ENCODE data around the gene NPTX1.

The NPTX1 gene

GRCh38 chr17:80518392-80518791 is 42.0 kb upstream of the NPTX1 start:
- no peak for TF ChIP-seq CTCF (IDR thresholded peaks at IDR 0.05; ENCODE audit: control insufficient read depth, insufficient read depth, low read depth, low read length, missing control alignments)
- no peak for DNase-seq (ENCODE audit: low read depth)
- H3K4me3 ChIP-seq (ENCODE audit: control insufficient read depth, low read depth, low read length): no peak overlapping the region

- H3K4me3 ChIP-seq (ENCODE audit: control insufficient read depth, low read depth, low read length): no peak overlapping the region
- no peak for TF ChIP-seq CTCF (IDR thresholded peaks at IDR 0.05; ENCODE audit: control insufficient read depth, insufficient read depth, low read depth, low read length, missing control alignments)
These were observed 41.2 kb upstream of the NPTX1 start for GRCh38 chr17:80517641-80518040.

GRCh38 chr17:80516171-80516932 is 39.9 kb upstream of the NPTX1 start:
- H3K4me3 ChIP-seq (ENCODE audit: control insufficient read depth, low read depth, low read length): no peak overlapping the region
- TF ChIP-seq CTCF (IDR thresholded peaks at IDR 0.05; ENCODE audit: control insufficient read depth, insufficient read depth, low read depth, low read length, missing control alignments): no peak
- DNase-seq (ENCODE audit: low read depth): no peak

More at GRCh38 chr17:80517641-80518040, 41.2 kb upstream of the NPTX1 start:
- no peak for DNase-seq (ENCODE audit: low read depth)

GRCh38 chr17:80513892-80514291 is 37.5 kb upstream of the NPTX1 start:
- H3K4me3 ChIP-seq (ENCODE audit: control insufficient read depth, low read depth, low read length): no peak overlapping the region
- DNase-seq (ENCODE audit: low read depth): no peak
- no peak for TF ChIP-seq CTCF (IDR thresholded peaks at IDR 0.05; ENCODE audit: control insufficient read depth, insufficient read depth, low read depth, low read length, missing control alignments)

- no peak for TF ChIP-seq CTCF (IDR thresholded peaks at IDR 0.05; ENCODE audit: control insufficient read depth, insufficient read depth, low read depth, low read length, missing control alignments)
- H3K4me3 ChIP-seq (ENCODE audit: control insufficient read depth, low read depth, low read length): no peak overlapping the region
- DNase-seq (ENCODE audit: low read depth): no peak
These were observed 36.8 kb upstream of the NPTX1 start for GRCh38 chr17:80513201-80513600.

GRCh38 chr17:80512233-80512632 is 35.8 kb upstream of the NPTX1 start:
- no peak overlapping the region for H3K4me3 ChIP-seq (ENCODE audit: control insufficient read depth, low read depth, low read length)
- DNase-seq (ENCODE audit: low read depth): no peak
- TF ChIP-seq CTCF (IDR thresholded peaks at IDR 0.05; ENCODE audit: control insufficient read depth, insufficient read depth, low read depth, low read length, missing control alignments): no peak

All from AG09309 (cell line).